ENCODE data around the gene FMNL1.
A peak's percentile ranks its signal among the peaks of the same experiment; 100 is the strongest.

Gene FMNL1

DNA sequence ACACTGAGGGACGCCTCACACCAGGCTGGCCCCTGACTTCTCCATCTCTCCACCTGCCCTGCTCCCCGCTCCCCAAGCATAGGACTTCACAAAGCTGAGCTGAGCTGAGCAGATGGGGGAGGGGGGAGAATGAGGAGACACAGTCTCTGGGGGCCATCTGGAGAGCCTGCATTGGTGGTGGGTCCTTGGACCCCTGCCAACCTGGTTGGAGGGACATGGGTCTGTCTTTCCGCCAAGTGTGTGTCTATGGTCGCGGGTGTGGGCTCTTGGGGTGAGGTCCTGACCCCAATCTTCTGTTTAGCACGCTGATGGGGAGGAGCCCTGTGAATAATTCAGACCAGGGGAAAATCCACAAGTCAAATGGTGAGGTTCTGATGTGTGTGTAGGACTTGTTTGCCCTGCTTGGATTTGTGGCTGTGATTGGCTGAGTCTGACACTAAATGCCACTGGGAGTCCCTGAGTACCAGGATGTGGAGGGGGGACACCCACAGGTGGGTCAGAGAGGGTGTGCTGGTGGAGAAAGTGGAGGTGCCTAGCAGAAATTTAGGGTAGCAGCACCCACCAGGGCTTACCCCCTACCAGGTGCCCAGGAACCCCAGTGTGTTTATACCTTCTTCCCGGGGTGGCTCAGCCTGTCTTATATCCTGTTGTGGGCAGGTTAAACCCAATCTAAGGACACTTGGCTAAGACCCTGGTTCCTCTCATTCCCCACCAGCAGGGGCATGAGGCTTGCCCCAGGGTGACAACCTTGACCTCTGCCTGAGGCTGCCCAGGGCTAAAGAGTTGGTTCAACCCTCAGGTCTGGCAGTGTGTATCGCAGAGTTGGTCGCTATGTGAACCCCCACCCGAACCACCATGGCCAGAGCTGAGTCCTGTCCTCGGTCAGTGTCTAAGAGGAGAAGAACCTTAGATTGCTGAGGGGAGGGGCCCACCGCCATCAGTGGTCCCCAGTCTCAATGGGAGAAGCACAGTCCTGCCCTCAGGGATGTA is 2.1 kb downstream of the FMNL1 start:
- peak; percentile 60 for DNase-seq (ENCODE audit: low read depth)

DNA sequence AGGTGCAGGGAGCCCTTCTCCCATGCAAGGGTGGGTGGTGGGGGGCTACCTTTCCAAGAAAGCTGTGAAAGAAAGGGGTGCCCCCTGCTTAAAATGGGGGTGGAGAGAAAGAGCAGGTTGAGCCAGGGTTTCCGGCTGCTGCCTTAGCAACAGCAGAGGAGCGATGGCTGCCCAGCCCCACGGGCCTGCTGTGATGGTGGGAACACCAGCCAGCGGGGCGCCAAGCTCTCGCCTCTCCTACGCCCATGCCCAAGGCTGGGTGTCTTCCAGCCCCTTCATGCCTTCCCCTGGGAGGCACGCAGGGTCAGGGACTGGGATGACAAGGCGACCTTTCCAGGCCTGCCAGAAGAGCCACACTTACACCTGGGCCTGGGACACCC is 3.0 kb downstream of the FMNL1 start:
- no peak for DNase-seq (ENCODE audit: low read depth)

- DNase-seq (ENCODE audit: low read depth): peak; percentile 35
These were observed 3.5 kb downstream of the FMNL1 start for GRCh38 chr17:45225051-45225700.

DNA sequence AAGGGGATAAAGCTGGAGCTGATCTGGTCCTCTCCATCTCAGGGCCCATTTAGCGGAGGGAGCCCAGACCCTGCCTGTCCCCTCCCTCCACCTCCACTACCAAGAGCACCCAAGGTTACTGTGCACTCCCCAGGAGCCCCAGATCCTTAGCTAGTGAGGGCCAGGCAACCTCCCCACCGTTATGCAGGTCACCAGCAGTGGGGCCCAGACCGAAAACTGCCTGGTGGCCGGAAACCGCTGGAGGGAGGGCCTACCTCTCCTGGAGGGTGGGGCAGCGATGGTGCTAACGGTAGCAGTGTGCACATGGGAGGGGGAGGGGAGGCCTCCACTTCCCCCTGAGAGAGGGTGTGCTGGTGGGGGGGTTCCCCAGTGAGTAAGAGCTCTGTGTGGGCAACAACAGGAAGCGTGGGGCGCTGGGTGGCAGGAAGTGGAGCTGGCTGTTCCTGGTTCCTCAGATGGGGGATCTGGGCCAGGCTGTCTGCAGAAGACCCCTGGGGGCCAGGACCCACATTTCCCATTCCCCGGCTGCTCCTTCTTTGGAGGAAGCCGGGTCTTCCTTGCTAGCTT is 4.4 kb downstream of the FMNL1 start:
- peak; percentile 93 for DNase-seq (ENCODE audit: low read depth)

- DNase-seq (ENCODE audit: low read depth): no peak
These were observed 4.9 kb downstream of the FMNL1 start for GRCh38 chr17:45226576-45226975.

DNA sequence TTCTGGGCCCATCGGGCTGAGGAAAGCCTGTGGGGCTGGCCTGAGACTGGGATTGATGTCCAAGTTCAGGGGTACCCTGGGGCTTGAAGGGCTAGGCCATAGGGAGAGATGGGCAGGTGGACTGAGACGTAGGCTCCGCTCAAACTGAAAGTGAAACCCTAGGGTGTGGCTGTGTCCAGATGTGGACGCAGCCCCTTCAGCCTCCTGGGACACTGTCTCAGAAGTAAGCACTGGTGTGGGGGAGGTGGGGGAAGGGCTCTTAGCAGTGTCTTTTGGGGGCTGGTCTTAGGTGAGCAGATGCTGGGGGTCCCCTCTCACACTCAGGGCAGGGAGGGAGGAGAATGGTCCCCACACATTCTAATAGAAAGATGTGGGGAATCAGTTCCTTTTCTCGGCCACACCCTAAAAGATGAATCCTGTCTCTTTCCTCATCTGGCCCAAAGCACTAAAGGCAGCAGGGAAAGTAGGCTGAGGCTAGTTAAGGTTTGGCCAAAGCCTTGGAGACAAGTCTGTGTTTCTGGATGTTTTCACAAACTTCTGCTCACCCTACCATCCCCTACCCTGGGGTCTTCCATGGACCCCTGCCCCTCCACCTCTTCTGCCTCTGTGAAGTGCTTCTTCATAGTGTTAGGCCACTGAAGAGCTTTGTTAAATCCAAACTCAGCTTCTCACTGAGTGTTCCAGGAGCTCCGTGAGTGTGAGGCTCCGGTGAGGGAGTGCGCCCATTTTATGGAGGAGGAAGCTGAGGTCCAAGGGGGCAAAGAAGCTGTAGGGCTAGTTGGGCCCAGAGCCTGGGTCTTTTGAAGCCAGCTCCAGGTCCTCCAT is 5.6 kb downstream of the FMNL1 start:
- DNase-seq (ENCODE audit: low read depth): no peak

- DNase-seq (ENCODE audit: low read depth): no peak
These were observed 6.5 kb downstream of the FMNL1 start for GRCh38 chr17:45227926-45228762.

DNA sequence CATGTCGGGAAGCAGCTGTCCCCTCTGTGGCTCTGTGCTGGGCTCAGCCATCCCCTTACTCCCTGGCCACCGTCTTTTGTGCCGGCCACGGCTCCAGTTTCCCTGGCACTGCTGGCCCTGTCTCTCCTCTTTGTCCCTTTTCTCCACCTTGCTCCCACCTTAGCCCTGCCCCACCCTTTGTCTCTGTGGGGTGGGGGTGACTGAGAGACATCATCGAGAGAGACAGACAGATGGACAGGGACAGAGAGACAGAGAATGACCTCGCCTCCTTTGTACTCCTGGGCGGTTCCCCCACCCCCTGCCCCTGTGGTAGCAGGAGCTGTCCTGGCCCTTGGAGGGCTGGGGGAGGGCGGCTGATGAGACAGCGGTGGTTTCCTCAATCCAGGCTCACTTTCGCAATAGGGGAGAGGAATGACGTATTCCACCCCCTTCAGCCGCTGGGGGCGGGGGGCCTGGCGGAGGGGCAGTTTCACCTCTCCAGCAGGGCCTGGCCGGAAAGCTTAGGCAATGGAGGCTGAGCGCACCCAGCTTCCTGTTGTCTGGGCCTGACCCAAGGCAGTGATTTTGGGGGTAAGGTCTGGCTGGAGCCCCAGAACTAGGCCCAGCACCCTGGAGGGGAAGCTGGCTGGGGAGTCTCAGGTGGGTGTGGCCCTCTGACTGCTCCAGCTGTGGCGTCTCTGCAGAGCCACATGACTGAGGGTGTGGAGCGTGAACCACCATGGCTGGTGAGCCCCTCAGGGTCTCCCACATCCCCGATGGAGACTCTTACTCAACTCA is 7.3 kb downstream of the FMNL1 start:
- peak; percentile 82 for DNase-seq (ENCODE audit: low read depth)

- no peak for DNase-seq (ENCODE audit: low read depth)
These were observed 8.2 kb downstream of the FMNL1 start for GRCh38 chr17:45229681-45230409.

GRCh38 chr17:45230410-45230786 is 8.7 kb downstream of the FMNL1 start:
- no peak for DNase-seq (ENCODE audit: low read depth)

GRCh38 chr17:45230787-45231480 is 9.2 kb downstream of the FMNL1 start:
- no peak for DNase-seq (ENCODE audit: low read depth)

DNA sequence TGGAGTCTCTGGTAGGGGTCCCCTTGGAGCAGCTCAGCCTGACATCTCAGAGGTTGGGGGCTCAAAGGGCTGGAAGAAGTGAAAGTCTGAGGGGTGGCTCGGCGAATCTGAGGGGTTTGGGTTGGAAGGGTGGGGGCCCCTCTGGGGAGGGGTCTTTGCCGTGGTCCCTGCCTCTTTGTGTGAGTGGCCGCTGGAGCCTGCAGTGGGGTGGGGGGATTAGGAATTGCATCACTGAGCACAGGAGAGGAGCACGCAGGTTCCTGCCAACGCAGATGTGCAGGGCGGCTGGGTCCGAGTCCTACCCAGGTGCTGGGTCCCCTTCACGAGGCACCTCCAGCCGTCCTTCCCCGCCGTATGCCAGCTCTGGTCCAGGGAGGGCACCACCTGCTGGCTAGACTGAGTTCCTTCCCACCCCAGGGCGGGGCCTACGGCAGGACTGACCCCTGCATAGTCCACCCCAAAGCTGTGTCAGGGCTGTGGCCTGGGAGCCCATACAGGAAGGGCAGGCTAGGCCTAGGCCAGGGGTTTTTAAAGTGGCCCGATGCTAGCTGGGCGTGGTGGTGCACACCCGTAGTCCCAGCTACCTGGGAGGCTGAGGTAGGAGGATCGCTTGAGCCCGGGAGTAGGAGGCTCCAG is 9.9 kb downstream of the FMNL1 start:
- no peak for DNase-seq (ENCODE audit: low read depth)

DNA sequence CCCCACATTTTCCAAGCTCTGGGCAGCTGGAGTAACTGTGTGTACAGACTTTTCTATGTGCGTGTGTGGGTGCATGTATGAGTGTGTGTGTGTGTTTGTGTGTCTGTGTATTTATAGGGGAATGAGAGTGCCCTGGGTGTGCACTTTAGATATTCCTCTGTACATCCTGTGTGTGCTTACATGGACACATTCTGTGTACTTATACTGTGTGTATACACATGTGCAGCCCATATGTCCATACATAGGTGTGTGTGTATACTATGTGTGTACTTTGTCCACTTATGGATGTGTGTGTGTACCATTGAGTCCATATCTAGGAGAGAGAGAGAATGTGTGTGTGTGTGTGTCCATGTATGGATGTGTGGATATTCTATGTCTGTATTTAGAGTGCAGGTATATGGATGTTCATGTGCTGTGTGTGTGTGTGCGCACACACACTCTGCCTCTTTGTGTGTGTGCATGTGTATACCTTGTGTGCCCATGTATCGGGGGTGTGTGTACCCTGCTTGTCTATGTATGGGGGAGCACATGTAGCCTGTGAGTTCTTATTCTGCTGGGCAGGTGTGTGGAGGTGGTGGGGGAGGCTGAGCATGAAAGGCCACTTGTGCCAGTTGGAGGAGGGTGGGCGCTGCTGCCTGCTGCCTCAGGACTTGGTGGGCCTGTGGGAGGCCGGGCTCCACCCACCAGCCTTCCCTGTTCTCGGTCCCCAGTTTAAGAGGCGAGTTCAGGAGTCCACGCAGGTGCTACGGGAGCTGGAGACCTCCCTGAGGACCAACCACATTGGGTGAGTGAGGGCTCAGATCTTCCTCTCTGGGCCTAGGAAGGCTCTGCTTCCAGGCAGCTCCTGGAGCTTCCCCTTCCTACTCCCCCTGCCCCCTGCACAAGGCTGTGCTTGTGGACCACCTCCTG is 11.1 kb downstream of the FMNL1 start:
- DNase-seq (ENCODE audit: low read depth): no peak

- no peak for DNase-seq (ENCODE audit: low read depth)
These were observed 11.8 kb downstream of the FMNL1 start for GRCh38 chr17:45233423-45233924.

- no peak for DNase-seq (ENCODE audit: low read depth)
These were observed 13.1 kb downstream of the FMNL1 start for GRCh38 chr17:45234641-45235415.

All from activated T-cell treated with anti-CD3 and anti-CD28 coated beads for 24 hours (primary cell).